Fibroblast of skin of left biceps (primary cell): ENCODE results near the gene NPAT.
"Not testable (repeated sequence)": the region's sequence is repeated elsewhere in the genome, so short reads cannot be mapped to it uniquely, and the experiment has no call there.

ENCODE experiments used
- DNase-seq, 2 experiments: peaks; one replicate each; pipeline ENCODE4 v3.0.0-alpha.2; 2013; ENCODE audit warnings: low read depth in 2 of 2

Gene NPAT

DNA sequence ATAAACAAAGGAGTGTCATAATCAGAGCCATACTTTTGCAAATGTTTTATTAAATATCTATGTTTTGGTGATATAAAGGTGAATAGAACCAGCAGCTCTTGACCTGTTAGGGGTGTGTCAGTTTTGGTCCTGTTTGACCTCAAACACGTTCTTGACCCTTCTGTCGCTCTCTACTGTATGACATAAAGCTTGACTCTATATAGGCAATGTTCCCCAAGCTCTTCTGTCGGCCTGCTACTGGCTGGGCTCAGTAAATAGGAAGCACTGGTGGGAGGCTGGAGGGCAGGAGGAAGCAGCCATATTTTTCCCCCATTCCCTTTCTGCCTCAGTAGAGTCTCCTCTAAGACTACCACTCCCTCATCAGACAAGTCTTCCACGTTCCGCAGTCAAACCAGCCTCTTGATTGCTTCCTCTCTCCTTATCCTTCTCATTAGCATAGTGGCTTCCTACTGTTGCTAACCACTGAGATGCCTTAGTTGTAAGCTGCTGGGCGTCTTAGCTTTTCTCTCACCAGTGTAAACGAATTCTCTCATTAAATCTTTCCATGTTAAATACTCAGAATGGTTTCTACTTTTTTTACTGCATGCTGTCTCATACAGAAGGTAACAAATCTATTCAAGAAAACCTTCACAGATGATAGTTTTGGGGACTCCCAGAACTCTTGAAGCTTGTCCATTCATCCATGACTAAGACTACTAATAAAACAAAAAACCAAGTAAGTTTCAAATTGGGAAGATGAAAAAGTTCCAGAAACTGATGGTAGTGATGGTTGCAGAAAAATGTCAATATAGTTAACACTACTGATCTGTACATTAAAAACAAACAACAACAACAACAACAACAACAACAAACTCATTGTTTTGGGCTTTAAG is 3.3 kb downstream of the NPAT start:
- no peak for DNase-seq

DNA sequence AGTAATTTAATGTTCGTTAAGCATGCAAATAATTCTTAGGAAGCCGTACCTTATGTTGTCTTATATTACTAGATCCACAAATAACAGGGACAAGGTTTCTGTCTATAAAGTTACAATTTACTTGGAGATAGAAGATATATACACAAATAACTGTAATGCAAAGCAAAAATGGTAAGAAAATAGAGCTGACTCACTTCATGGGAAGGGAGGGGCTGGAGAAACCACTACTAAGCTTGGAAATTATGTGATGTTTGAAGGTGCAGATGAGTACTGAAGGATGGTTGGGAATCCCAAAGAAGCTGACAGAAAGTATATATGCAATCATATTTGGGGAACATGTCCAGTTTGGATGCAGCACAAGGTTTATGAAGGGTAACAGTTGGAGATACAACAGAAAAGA is 4.0 kb downstream of the NPAT start:
- DNase-seq, result no peak

DNA sequence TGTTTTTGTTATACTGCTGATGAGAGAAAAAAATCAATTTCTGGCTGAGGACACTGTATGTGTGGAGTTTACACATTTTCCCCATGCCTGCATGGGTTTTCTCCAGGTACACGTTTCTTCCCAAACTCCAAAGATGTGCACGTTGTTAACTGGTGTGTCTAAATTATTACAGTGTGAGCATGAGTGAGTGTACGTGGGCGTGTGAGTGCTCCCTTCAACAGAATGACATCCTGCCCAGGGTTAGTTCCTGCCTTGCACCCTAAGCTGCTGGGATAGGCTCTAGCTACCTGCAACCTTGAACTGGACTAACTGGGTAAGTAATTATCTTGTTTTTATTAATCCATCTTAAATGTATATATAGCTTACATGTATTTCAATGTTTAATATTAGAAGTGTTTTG is 5.5 kb downstream of the NPAT start:
- no peak for DNase-seq

DNA sequence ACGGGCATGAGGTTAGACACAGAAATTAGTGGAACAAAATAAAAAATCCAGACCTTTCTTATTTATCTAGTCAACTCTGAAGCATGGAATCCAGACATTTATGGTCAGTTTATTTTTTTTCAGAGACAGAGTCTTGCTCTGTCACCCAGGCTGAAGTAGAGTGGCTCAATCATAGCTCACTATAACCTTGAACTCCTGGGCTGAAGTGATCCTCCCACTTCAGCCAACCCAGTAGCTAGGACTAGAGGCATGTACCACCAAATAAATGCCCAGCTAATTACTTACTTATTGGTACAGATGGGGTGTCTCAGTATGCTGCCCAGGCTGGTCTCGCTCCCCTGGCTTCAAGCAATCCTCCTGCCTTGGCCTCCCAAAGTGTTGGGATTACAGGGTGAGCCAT is 8.7 kb downstream of the NPAT start:
- no peak for DNase-seq

DNA sequence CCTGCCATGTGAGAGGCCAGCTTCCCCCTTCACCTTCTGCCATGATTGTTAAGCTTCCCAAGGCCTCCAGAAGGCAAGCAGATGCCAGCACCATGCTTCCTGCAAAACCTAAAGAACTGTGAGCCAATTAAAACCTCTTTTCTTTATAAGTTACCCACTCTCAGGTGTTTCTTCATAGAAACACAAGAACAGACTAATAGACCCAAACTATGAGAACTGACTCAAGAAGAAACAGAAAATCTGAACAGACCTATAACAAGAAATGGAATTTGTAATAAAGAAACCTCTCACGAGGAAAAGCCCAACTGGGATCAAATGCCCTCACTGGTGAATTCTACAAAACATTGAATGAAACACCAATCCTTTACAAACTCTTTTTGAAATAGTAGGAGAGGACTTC is 12.0 kb downstream of the NPAT start:
- DNase-seq, result no peak

DNA sequence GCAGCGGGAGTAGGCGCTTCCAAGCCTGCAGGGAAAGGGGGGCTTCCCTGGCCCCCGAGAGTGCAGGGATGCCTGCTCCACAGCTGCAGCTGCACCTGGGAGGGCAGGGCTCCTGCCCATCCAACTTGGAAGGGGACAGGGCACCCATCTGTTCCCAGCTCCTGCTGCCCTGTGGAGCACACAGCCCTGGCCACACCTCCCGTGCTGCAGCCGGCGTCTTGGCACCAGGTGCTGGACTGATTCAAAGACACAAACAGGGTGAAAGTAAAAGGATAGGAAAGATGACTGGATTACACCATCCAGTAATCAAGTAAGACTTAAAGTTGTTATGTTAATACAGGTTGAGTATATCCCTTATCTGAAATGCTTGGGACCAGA is 14.8 kb downstream of the NPAT start:
- no peak for DNase-seq

DNA sequence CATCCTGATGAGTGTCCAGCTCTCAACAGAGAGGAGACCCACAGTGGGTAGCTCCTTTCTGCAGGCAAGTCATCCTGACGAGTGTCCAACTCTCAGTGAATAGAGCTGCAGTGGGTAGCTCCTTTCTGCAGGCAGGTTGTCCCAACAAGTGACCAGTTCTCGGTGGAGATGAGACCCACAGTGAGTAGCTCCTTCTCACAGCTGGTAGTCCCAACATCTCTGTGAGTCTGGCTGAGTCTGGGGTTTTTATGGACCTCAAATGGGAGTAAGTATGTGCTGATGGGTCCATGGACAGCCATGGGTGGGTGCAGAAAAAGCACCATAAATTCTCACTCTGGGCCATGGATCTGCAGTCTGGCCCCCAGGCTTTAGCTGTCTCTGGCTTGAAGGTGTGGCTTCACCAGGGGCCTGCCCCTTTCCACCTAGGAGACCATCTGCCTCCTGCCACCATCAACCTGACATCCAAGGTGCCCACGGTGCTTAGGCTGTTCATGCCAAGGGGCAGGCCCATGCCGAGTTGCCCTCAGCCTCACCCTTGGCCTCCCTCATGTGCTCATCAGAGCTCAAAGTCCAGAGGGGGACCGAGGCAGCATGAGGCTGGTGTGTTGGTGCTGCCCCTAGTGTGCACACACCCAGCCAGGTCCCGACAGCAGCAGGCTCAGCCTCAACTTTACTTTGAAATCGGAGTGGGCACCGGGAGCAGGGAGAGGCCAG is 15.3 kb downstream of the NPAT start:
- DNase-seq, result no peak

DNA sequence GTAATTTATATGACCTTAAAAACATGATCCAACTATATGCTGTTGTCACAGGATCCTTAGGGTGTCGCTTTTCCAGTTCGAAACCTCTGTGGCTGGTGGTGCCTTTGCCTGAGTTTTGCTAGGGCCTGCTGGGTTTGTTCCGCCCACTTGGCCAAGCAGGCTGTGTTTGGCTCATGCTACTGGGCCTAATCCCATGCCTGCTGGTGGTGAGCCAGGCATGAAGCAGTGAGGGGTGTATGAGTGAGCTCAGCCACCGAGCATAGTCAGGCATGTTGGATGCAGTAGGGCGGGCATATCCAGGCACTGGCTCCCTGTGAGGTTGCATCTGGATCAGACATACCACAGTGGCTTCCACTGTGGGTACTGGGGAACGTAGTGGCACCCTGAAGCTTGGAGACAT is 16.3 kb downstream of the NPAT start:
- no peak for DNase-seq

DNA sequence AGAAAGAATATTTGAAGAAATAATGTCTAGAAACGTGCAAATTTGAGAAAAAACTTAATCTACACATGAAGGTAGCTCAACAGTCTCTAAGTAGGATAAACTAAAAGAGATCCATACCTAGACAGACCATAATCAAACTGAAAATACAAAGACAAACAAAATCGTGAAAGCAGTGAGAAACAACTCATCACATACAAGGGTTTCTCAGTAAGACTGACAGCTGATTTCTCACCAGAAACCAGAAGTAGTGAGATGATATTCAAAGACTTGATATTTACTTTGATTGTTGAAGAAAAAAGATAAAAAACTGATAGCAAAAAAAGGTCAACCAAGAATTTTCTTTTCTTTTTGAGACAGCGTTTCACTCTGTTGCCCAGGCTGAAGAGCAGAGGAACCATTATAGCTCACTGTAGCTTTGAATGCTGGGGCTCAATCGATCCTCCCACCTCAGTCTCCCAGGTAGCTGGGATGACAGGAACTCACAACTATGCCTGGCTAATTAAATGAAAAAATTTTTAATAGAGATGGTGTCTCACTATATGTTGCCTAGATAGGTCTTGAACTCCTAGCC is 17.4 kb downstream of the NPAT start:
- no peak for DNase-seq

DNA sequence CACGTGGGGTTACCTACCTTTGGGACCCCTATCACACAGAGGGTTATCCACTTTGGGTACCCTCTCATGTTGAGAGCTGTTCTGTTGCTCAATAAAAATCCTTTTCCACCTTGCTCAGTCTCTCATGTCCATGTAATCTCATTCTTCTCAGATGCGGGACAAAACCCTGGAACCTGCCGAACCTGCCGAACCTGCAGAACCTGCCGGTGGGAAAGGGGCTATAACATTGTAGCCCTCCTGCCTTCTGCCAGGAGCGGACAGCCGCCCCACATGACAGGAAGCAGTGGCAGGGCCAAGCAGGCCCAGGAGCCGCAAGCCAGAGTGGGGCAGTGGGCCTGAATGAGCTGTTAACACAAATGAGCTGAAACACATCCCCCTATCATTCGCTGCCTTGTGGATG is 18.1 kb downstream of the NPAT start:
- DNase-seq, result no peak

DNA sequence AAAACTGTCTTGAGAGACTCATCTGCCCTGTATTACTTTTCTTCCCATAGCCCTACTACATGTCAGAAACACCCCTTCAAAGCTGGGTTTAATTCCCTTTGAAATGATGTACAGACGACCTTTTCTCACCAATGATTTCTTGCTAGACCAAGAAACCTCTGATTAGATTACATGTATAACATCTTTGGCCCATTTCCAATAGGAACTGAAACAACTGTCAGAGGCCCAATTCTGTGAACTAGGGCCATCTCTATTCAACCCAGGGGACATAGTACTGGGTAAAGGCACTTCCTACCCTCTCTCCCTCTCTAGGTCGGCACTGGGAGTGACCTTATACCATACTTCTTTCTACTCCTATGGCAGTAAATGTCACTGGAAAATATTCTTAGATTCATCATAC is 19.4 kb downstream of the NPAT start:
- DNase-seq, result no peak

DNA sequence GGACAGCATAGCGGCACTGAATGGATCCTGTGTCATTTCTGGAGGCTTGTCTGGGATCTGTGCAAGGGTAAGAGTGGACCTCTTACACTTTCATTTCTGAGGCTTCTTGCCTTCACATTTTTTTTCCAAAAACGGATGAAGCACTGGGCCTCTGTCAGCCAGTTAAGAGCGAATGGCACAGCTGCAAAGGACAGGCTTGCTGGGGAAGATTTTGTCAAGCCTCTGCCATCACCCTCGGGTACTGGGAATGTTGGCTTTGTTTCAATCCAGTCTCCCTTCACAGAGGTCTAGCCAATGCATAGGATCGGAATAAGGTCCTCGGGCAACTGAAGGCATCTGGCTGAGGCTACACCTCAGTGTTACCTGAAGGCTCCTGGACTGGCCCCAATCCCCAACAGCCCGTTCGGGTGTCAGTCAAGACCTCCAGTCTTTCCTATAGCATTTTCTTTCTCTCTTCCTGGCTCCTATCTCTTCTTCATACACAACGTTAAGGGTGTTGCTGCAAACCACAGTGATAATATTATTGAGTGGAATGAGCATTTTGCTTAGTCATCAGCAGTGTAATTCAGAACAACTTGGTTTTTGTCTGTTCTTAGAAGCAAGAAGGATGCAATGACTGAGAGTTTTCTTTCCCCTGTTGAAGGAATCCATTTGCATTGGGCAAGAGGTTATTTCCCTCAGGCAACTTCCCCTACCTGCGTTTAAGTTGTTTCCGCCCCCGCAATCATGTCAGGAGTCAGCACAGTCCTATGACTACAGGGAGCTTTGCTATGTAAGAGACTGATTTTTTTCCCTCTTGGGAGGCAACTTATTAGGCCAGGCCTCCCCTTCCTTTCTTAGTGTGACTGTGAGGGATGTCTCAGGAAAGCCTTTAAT is 22.8 kb downstream of the NPAT start:
- DNase-seq, result no peak

DNA sequence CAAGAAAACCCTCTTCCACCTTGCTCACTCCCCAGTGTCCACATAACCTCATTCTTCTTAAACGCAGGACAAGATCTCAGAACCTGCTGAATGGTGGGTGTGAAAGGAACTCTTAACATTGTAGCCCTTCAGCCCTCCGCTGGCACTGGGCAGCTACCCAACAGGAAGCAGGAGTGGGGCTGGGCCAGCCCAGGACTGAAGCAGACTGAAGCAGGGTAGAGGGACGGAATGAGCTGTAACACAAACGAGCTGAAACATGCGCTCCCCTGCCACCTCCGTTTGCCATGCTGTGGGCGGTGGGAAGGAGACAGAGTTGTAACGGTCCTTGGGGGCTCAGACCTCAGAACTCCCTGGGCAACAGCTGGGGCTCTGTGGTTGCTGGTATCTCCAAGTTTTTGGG is 23.6 kb downstream of the NPAT start:
- no peak for DNase-seq

DNA sequence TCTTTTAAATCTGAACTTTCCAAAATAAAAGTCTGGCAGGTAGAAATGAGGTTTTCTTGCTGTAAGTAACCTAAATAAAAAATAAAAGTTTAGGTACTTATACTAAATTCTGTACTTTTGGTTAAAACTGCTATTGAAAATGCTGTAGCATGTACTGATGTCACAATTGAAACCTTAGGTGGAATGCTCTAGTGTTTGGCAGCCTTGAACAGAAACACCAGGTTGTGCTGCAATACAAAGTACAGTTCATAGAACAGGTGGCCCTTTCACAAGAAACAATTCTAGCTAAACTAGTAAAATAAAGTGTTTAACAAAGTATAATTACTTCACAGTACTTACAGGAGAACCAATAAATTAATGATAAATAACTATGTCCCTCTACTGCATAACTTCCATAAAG is 25.1 kb downstream of the NPAT start:
- DNase-seq, result no peak

DNA sequence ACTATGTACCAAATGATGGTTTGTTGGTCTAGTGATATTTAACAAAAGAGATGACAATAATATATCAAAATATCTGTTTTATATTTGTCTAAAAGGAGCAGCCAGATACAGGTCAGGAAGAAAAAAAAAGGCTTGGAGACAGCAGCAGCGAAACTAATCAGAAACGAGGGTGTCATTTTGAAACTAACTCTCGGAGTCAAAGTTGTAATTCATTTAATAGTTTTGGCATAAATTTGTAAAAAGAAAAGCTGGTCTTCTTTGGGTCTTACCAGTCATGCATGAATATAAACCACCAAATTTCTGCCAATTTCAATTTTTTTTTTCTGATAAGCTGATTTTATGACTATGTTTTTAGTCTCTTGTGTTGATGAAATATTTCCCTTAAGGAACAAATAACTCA is 25.5 kb downstream of the NPAT start:
- no peak for DNase-seq

DNA sequence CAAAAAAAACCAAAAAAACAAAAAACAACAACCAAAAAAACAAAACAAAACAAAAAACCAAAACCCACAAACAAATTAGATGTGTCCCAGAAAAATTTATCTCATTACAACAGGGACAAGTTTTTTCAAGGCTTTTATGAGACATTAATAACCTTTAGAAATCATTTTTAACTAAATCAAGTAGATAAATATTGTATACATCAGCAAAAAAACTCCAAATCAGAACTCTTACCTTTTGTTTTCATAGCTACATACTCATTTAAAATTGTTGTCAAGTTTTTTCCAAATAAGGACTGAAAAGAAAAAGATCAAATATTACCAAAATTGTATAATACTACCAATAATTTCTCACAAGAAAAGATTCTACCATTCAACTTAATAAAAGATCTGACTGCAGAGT is 28.7 kb downstream of the NPAT start:
- DNase-seq, result no peak

DNA sequence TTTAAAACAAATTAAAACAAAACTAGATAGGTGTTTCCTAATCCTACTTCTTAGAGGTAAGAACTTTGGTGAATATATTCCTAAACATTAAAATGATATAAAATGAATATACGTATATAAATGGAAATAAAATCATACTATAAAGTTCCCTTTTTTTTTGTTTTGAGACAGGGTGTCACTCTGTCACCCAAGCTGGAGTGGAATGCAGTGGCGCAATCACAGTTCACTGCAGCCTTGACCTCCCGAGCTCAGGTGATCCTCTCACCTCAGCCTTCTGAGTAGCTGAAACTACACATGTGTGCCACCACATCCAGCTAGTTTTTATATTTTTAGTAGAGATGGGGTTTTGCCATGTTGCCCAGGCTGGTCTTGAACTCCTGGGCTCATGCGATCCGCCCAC is 44.9 kb downstream of the NPAT start:
- no peak for DNase-seq

DNA sequence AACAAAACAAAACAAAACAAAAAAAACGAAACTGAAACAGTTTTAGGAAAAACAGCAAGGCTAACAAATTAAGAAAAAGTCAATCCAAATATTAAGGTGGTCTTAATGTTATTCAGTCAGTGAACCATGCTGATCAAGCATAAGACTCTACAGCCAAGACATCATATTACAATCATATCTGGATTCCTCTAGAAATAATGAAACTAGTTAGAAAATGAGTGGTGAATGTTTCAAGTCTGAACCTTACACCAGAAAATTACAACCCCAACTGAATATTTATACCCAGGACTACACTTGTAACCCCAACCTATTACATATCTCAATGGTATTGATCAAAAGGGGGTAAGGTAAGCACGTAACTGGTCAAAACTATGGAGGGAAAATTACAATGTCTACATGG is 52.3 kb downstream of the NPAT start:
- DNase-seq, result no peak

DNA sequence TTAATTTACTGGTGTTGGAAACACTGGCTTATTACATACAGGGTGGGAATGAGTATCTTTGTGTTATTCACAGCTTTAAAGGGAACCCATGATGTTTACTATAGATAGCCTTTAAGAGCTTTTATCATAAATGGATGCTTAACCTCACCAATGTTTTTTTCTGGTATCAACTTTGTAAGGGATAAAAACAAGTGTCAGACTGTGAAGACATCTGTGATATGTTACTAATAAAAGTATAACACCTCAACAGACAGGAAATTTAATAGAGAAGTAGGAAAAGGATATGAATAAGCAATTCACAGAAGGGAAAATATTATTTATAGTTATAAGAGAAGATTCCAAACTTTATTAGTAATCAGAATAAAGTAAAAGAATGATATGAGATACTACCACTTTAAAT is 54.8 kb downstream of the NPAT start:
- DNase-seq, result no peak

DNA sequence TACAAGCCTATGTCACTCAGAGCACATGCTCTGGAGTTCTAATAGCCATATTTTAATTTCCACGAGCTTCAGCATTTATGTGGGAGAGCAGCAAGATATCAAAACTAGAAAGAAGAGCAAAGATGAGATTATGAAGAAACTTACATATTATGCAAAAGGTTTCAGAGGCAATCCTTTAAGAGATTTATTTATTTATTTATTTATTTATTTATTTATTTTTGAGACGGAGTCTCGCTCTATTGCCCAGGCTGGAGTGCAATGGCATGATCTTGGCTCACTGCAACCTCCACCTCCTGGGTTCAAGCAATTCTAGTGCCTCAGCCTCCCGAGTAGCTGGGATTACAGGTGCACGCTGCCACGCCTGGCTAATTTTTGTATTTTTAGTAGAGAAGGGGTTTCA is 59.6 kb downstream of the NPAT start:
- not testable (repeated sequence) for DNase-seq

DNA sequence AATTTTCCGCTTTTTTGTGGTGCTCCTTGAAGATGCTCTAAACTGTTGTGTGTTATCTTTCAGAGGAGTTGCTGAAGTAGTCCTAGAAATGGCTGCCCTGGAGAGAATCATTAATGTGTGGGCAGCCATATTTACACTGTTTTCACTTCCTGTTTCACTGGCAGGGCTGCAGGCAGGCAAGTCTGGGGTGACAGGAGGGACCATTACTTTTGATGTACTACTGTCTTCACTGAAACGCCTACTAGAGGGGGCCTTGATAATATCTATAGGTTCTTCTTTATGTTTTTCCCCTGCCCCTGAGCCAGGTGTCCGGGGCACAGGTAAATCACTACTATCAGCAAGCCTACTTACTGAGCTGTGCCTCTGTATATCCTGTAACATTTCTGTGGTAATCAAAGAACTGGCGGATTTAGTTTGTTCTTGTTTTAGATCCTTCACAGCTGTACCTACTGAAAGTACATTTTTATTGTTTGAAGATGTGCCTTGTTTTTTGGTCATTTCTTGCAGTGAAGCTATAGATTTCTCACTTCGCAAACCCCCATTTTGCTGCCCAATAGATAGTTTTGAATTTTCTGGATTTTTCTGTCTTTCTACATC is 61.4 kb downstream of the NPAT start:
- DNase-seq, result no peak

DNA sequence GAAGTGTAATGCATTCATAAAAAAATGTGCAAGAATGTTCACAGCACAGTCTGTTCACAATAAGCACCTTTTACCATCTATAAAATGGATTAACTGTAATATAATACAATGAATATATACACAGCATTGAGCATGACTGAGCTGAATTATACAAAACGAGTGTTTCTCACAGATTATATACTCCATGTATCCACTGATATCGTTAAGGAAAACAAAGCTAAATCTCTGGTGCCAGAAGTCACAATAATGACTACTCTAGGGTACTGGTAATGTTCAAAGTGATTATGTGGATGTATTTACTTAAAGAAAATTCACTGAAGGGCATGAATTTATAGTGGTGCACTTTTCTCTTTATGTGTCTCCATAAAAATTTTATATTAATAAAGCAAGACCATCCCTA is 67.8 kb downstream of the NPAT start:
- DNase-seq, result no peak
